Astrocyte of the cerebellum (primary cell): ENCODE measurements around the gene SULF2.
A peak's percentile ranks its signal among the peaks of the same experiment; 100 is the strongest.

Source experiments
- DNase-seq: peaks from one replicate; pipeline ENCODE4 v3.0.0-alpha.2; 2011; ENCODE audit warnings: low read depth
- H3K4me3 ChIP-seq: 2 replicates; pipeline ENCODE4 v1.5.1; 2011; ENCODE audit warnings: mild to moderate bottlenecking, low read depth, low read length, moderate library complexity
- in situ Hi-C: cut with HindIII; loops from 2 replicates; pipeline ENCODE4 v1.10.0; 2017; ENCODE audit warnings: low sequenced_read_pairs
- TF ChIP-seq, protein P1 (sequence below): IDR thresholded peaks from 2 replicates; pipeline ENCODE4 v1.5.1; 2012; ENCODE audit warnings: low read length, low read depth, moderate library complexity, mild to moderate bottlenecking; ENCODE audit errors: missing control alignments

SULF2 gene

DNA sequence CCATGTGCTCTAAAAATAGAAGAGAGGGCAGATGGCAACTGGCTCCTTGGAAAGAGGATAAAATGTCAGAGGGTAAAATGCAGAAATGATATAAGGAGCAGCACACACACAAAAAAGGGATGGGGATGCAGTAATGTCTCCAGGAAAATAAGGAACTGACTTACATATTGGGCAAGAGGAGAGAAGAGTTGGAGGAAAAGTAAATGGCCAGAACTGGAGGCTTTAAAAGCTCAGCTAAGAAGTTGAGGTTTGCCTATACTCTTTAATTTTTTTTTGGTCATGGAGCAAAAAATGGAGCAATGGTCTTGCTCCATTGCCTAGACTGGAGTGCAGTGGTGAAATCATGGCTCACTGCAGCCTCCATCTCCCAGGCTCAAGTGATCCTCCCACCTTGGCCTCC lies 93.7 kb downstream of the SULF2 start:
- in situ Hi-C loops: no loop called here
- TF ChIP-seq, protein P1, sequence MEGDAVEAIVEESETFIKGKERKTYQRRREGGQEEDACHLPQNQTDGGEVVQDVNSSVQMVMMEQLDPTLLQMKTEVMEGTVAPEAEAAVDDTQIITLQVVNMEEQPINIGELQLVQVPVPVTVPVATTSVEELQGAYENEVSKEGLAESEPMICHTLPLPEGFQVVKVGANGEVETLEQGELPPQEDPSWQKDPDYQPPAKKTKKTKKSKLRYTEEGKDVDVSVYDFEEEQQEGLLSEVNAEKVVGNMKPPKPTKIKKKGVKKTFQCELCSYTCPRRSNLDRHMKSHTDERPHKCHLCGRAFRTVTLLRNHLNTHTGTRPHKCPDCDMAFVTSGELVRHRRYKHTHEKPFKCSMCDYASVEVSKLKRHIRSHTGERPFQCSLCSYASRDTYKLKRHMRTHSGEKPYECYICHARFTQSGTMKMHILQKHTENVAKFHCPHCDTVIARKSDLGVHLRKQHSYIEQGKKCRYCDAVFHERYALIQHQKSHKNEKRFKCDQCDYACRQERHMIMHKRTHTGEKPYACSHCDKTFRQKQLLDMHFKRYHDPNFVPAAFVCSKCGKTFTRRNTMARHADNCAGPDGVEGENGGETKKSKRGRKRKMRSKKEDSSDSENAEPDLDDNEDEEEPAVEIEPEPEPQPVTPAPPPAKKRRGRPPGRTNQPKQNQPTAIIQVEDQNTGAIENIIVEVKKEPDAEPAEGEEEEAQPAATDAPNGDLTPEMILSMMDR: no peak
- H3K4me3 ChIP-seq: no peak overlapping the region
- no peak for DNase-seq

DNA sequence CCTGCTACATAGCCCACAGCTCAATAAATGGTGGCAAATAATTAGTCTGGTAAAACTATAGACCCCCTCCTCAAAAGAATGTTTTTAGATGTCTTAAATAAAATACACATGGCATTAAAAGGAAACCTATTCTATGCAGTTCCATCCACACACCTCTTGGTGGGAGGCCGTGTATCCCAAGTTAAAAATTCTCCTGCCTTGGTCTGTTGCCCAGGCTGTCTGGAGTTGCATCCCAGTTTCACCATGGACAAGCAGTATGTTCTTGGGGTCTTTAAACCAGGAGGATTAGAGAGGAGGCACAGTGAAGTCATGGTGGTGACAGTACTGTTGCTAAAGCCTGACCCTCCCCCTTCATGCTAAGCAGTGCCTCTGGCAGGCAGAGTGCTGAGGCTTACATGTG lies 95.5 kb downstream of the SULF2 start:
- in situ Hi-C loops: no loop called here
- TF ChIP-seq, protein P1: no peak
- H3K4me3 ChIP-seq: no peak overlapping the region
- no peak for DNase-seq

DNA sequence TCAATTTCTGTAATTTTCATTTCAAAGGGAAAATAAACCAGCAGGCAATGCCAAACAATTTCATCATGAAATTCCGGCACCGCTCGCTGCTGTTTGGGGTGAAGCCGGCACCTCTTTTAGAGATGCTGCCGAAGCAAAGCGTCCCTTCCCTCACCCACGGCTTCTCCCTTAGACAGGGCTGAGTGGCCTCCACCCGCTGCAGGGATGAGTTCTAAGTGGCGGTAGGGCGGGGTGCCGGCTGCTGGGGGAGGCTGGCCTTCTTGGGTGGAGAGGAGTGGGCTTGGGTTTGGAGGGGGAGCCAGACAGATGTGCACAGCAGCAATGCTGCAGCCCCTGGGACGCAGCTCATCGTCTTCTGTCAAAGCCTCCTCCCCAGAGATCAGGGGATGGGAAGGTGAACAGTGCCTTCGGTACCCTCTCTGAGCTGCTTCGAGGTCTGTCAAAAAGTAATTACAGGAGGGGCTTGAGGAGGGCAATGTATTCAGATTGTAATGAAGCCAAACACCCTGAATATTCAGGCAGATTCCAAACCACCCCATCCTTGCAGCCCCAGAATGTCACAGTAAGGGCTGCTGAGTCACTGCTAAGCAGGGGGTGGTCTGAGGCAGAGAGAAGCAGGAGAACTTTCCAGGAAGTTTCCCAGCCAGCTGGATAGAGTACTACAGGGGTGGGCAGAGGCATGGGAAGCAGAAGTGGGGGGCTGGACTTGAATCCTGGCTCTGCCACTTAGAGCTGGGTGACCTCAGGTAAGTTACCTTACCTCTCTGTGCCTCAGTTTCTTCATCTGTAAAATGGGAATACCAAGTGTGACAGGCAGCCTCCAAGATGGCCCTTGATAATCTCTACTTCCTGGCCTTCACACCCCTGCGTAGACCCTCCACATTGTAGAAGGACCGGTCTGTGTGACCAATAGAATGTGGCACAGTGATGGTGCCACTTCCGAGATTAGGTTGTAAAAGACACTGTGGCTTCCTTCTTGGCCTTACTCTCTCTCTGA lies 96.6 kb downstream of the SULF2 start:
- TF ChIP-seq, protein P1: no peak
- H3K4me3 ChIP-seq: no peak overlapping the region
- in situ Hi-C loops: no loop called here
- no peak for DNase-seq

DNA sequence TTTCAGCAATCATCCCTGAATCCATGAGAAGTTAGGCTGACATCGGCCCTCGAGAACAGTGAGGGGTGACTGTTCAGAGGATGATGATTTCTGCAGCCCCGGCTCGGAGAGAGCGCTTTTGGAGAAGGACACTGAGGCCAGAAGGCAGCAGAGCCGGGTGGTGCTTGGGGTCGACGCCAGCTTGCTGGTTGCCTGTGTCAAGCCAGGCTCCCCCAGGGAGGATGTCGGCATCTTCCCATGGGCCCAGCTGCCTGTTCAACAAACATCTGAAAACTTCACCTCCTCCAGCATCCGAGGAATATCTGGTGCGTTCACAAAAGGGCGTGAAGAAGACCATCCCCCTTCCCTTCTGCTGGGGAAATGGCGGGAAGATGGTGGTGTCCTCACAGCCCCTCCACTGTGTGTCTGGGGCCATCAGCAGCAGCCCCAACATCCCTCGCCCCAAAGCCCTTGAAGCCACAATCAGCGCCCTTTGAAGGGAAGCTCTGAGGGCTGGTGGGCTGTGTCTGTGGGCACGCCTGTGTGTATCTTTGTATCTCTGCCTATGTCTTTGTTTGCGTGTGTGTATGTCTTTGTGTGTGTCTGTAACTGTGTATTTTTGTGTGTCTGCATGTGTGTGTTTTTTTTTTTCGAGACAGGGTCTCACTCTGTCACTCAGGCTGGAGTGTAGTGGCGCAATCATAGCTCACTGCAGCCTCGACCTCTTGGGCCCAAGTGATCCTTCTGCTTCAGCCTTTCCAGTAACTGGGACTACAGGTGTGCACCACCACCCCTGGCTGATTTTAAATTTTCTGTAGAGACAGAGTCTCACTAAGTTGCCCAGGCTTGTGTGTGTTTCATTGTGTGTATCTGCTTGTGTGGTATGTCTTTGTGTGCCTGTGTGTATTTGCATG lies 97.9 kb downstream of the SULF2 start:
- DNase-seq: no peak
- H3K4me3 ChIP-seq: no peak overlapping the region
- TF ChIP-seq, protein P1: no peak
- in situ Hi-C loops: no loop called here

DNA sequence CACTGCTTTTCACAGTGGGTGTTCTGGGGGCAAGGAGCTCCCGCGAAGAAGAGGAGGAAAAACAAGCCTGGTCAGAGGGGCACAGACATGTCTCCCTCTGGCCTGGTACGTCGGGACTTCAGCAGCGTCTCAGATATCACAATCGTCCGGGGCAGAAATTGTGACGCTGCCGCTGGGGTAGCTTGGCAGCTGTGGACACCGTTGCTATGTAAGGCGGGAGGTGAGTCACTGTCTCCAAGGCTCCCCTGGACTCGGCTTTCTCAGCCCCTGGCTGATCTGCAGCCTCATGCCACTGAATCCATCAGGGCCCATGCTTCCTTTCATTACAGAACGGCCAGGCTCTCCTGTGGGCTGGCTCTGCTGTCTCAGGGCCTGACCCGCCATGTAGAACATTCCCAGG lies 98.7 kb downstream of the SULF2 start:
- DNase-seq: peak; percentile 89
- H3K4me3 ChIP-seq: no peak overlapping the region
- in situ Hi-C loops: no loop called here
- TF ChIP-seq, protein P1: no peak

DNA sequence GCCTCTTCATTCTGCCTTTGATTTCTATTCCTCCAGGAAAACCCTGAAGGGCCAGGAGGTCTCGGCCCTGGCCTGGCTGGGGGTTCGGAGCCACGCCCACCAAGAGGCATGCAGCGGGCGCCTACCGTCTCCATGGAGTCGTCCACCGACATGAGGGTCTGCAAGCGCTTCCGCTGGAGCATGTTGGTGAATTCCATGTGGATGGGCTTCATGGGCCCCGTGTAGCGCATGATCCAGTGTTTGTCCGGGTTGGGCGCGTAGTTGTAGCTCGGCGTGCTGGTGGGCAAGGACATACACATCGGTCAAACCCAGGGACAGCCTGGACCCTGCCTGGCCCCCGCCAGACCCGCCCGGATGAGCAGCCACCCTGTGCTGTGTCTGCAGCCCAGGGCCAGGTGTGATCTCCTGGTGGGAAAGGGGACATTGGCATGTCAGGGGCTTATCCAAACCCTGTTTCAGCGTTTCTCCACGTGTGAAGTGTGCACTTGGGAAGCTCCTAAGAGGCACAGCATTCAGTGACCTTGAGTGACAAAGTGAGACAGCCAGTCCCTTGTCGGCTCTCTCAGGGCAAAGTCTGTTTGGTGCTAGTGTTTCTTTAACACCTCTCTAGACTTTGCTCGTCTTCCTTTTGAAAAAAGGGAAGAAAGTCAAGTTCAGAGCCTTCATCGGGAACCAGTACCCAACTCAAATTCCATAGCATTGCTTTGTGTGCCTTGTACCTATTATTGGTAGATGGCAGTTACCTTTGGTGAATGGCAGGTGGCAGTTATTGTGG lies 100.8 kb downstream of the SULF2 start:
- no peak for DNase-seq
- H3K4me3 ChIP-seq: no peak overlapping the region
- in situ Hi-C loops: no loop called here
- TF ChIP-seq, protein P1: no peak
